SIG-M5 (cell line): ENCODE results near the gene ADAM33.

Experiments used
- DNase-seq: peaks from one replicate; lab custom pipeline; 2025; lab: John Stamatoyannopoulos, UW

Gene ADAM33

GRCh38 chr20:3689978-3690377, 8.2 kb upstream of the ADAM33 start:
- DNase-seq: no peak

GRCh38 chr20:3687655-3688054, 5.8 kb upstream of the ADAM33 start:
- DNase-seq: no peak

- DNase-seq: no peak
Measured at GRCh38 chr20:3686867-3687321, 5.1 kb upstream of the ADAM33 start.

GRCh38 chr20:3686421-3686820, 4.6 kb upstream of the ADAM33 start:
- no peak for DNase-seq

- DNase-seq: no peak
Measured at GRCh38 chr20:3685341-3685740, 3.5 kb upstream of the ADAM33 start.

GRCh38 chr20:3681352-3681930, 369 bp downstream of the ADAM33 start:
- DNase-seq: no peak

- no peak for DNase-seq
Measured at GRCh38 chr20:3680701-3681351, 984 bp downstream of the ADAM33 start.

- DNase-seq: no peak
Measured at GRCh38 chr20:3679749-3680700, 1.8 kb downstream of the ADAM33 start.

GRCh38 chr20:3678856-3679720, 2.7 kb downstream of the ADAM33 start:
- no peak for DNase-seq

- no peak for DNase-seq
Measured at GRCh38 chr20:3678198-3678597, 3.6 kb downstream of the ADAM33 start.

GRCh38 chr20:3677733-3678132, 4.1 kb downstream of the ADAM33 start:
- DNase-seq: no peak

GRCh38 chr20:3674995-3675900, 6.6 kb downstream of the ADAM33 start:
- DNase-seq: no peak

- no peak for DNase-seq
Measured at GRCh38 chr20:3674447-3674846, 7.4 kb downstream of the ADAM33 start.

GRCh38 chr20:3673221-3674070, 8.4 kb downstream of the ADAM33 start:
- no peak for DNase-seq

- no peak for DNase-seq
Measured at GRCh38 chr20:3672547-3673171, 9.2 kb downstream of the ADAM33 start.

- no peak for DNase-seq
Measured at GRCh38 chr20:3671986-3672546, 9.7 kb downstream of the ADAM33 start.

- DNase-seq: no peak
Measured at GRCh38 chr20:3670945-3671344, 10.9 kb downstream of the ADAM33 start.

GRCh38 chr20:3670511-3670910, 11.3 kb downstream of the ADAM33 start:
- no peak for DNase-seq
